ENCODE results near the gene TUBGCP5.

The TUBGCP5 gene

GRCh38 chr15:22952796-22953579 lies 86.4 kb downstream of the TUBGCP5 start:
- DNase-seq (ENCODE audit: low read depth), result no peak

- DNase-seq (ENCODE audit: low read depth), result no peak
Measured at GRCh38 chr15:22951381-22952280, 87.7 kb downstream of the TUBGCP5 start.

- DNase-seq (ENCODE audit: low read depth), result no peak
Measured at GRCh38 chr15:22951031-22951380, 88.4 kb downstream of the TUBGCP5 start.

- no peak for DNase-seq (ENCODE audit: low read depth)
Measured at GRCh38 chr15:22950256-22950990, 88.9 kb downstream of the TUBGCP5 start.
